HEK293T (cell line): ENCODE data around the gene MZT1.

Experiments used
- CTCF ChIA-PET: fragments of 350-600 bp; formaldehyde crosslinking; extraction: SDS; loops from one replicate; lab custom pipeline; 2021; ENCODE audit warnings: antibody characterized with exemption, inconsistent platforms; lab: Yijun Ruan, JAX
- POLR2A ChIA-PET: fragments of 350-600 bp; formaldehyde crosslinking; extraction: SDS; loops from one replicate; lab custom pipeline; 2020; ENCODE audit warnings: antibody characterized with exemption, inconsistent platforms; lab: Yijun Ruan, JAX
- DNase-seq: peaks from one replicate; pipeline ENCODE4 v3.0.0; 2012; ENCODE audit warnings: mixed read lengths; ENCODE audit errors: extremely low spot score
- ARNT ChIP-seq: fragments of 450-650 bp; IDR thresholded peaks from 2 replicates; pipeline ENCODE4 v1.6.1; 2017; ENCODE audit warnings: mild to moderate bottlenecking
- BHLHE40 ChIP-seq: fragments of 450-650 bp; IDR thresholded peaks from 2 replicates; pipeline ENCODE4 v1.6.1; 2016; ENCODE audit warnings: mild to moderate bottlenecking, moderate library complexity, borderline replicate concordance
- CTBP1 ChIP-seq: fragments of 450-650 bp; IDR thresholded peaks from 2 replicates; pipeline ENCODE4 v1.6.1; 2016; ENCODE audit warnings: borderline replicate concordance
- ELF4 ChIP-seq: fragments of 450-650 bp; IDR thresholded peaks from 2 replicates; pipeline ENCODE4 v1.6.1; 2017; ENCODE audit warnings: antibody characterized with exemption
- FOXA1 ChIP-seq: fragments of 450-650 bp; IDR thresholded peaks from 2 replicates; pipeline ENCODE4 v1.6.1; 2016; ENCODE audit warnings: mild to moderate bottlenecking
- FOXK2 ChIP-seq: fragments of 450-650 bp; IDR thresholded peaks from 2 replicates; pipeline ENCODE4 v1.6.1; 2016; ENCODE audit warnings: mild to moderate bottlenecking
- FOXM1 ChIP-seq: fragments of 450-650 bp; IDR thresholded peaks from 2 replicates; pipeline ENCODE4 v1.6.1; 2017; ENCODE audit warnings: mild to moderate bottlenecking, borderline replicate concordance
- HDGF ChIP-seq: fragments of 450-650 bp; IDR thresholded peaks from 2 replicates; pipeline ENCODE4 v1.6.1; 2017; ENCODE audit warnings: antibody characterized with exemption, borderline replicate concordance
- L3MBTL2 ChIP-seq: fragments of 450-650 bp; conservative IDR thresholded peaks from 2 replicates; pipeline ENCODE4 v1.6.1; 2016; ENCODE audit warnings: mild to moderate bottlenecking
- LEF1 ChIP-seq: fragments of 450-650 bp; IDR thresholded peaks from 2 replicates; pipeline ENCODE4 v1.6.1; 2017; ENCODE audit warnings: mild to moderate bottlenecking, borderline replicate concordance
- NFRKB ChIP-seq: fragments of 450-650 bp; IDR thresholded peaks from 2 replicates; pipeline ENCODE4 v1.6.1; 2016; ENCODE audit warnings: mild to moderate bottlenecking, moderate library complexity
- PKNOX1 ChIP-seq: fragments of 450-650 bp; IDR thresholded peaks from 2 replicates; pipeline ENCODE4 v1.6.1; 2016
- SP1 ChIP-seq: fragments of 450-650 bp; IDR thresholded peaks from 2 replicates; pipeline ENCODE4 v1.6.1; 2017
- SUZ12 ChIP-seq: fragments of 450-650 bp; IDR thresholded peaks from 2 replicates; pipeline ENCODE4 v1.6.1; 2016; ENCODE audit warnings: mild to moderate bottlenecking
- TARDBP ChIP-seq: fragments of 450-650 bp; IDR thresholded peaks from 2 replicates; pipeline ENCODE4 v1.6.1; 2016
- ZNF384 ChIP-seq: fragments of 450-650 bp; IDR thresholded peaks from 2 replicates; pipeline ENCODE4 v1.6.1; 2016

Gene MZT1

GRCh38 chr13:72692884-72693514 is 34.4 kb downstream of the MZT1 start:
- CTCF ChIA-PET = no interaction called here
- TF ChIP-seq SUZ12 = no peak
- TF ChIP-seq TARDBP = no peak
- no peak for TF ChIP-seq ARNT
- TF ChIP-seq HDGF = no peak
- no peak for TF ChIP-seq FOXM1
- TF ChIP-seq NFRKB = no peak
- TF ChIP-seq FOXA1 = no peak
- no peak for TF ChIP-seq LEF1
- TF ChIP-seq PKNOX1 = no peak
- no peak for TF ChIP-seq BHLHE40
- no peak for TF ChIP-seq CTBP1
- TF ChIP-seq ELF4 = no peak
- no peak for TF ChIP-seq L3MBTL2
- POLR2A ChIA-PET = no interaction called here
- DNase-seq = no peak

- DNase-seq = no peak
- ChIA-PET CTCF (interaction anchor here (0.5 kb wide), 1 partner anchor 46 kb away, joined by 9 read pairs; no protein-coding TSS in a partner anchor), POLR2A (no interaction called here)
- TF ChIP-seq PKNOX1 (no peak), FOXK2 (no peak), TARDBP (no peak), HDGF (no peak), ARNT (no peak), FOXM1 (no peak), NFRKB (no peak), LEF1 (no peak), SUZ12 (no peak), CTBP1 (no peak), ELF4 (no peak), SP1 (no peak), FOXA1 (no peak), L3MBTL2 (no peak), ZNF384 (no peak), BHLHE40 (no peak)
Observed at GRCh38 chr13:72689181-72689696, 38.2 kb downstream of the MZT1 start.

GRCh38 chr13:72686766-72687165 is 40.7 kb downstream of the MZT1 start:
- TF ChIP-seq ARNT = no peak
- no peak for TF ChIP-seq NFRKB
- TF ChIP-seq FOXA1 = no peak
- no peak for TF ChIP-seq SP1
- TF ChIP-seq ELF4 = no peak
- no peak for TF ChIP-seq PKNOX1
- no peak for TF ChIP-seq L3MBTL2
- TF ChIP-seq ZNF384 = no peak
- no peak for TF ChIP-seq FOXK2
- TF ChIP-seq HDGF = no peak
- TF ChIP-seq BHLHE40 = no peak
- no peak for TF ChIP-seq TARDBP
- TF ChIP-seq LEF1 = no peak
- TF ChIP-seq SUZ12 = no peak
- no peak for TF ChIP-seq FOXM1
- TF ChIP-seq CTBP1 = no peak
- ChIA-PET POLR2A (no interaction called here), CTCF (no interaction called here)
- no peak for DNase-seq

- no peak for TF ChIP-seq FOXM1
- no peak for TF ChIP-seq PKNOX1
- no peak for TF ChIP-seq SUZ12
- TF ChIP-seq SP1 = no peak
- no peak for TF ChIP-seq HDGF
- TF ChIP-seq NFRKB = no peak
- TF ChIP-seq BHLHE40 = no peak
- TF ChIP-seq ELF4 = no peak
- TF ChIP-seq FOXA1 = no peak
- no peak for TF ChIP-seq ZNF384
- no peak for TF ChIP-seq CTBP1
- no peak for TF ChIP-seq ARNT
- no peak for TF ChIP-seq TARDBP
- no peak for TF ChIP-seq L3MBTL2
- no peak for TF ChIP-seq LEF1
- TF ChIP-seq FOXK2 = no peak
- ChIA-PET CTCF (interaction anchor here (0.6 kb wide), 1 partner anchor 566 kb away, joined by 3 read pairs; no protein-coding TSS in a partner anchor), POLR2A (no interaction called here)
- DNase-seq = no peak
Observed at GRCh38 chr13:72680353-72680752, 47.1 kb downstream of the MZT1 start.

- CTCF ChIA-PET = no interaction called here
- POLR2A ChIA-PET = no interaction called here
- TF ChIP-seq SP1 = no peak
- TF ChIP-seq ELF4 = no peak
- TF ChIP-seq FOXK2 = no peak
- no peak for TF ChIP-seq NFRKB
- no peak for TF ChIP-seq ARNT
Observed at GRCh38 chr13:72678312-72678711, 49.1 kb downstream of the MZT1 start.

GRCh38 chr13:72677431-72677830 is 50.0 kb downstream of the MZT1 start:
- no peak for DNase-seq
- CTCF ChIA-PET = interaction anchor here (0.6 kb wide), 1 partner anchor 14 kb away, joined by 3 read pairs; no protein-coding TSS in a partner anchor
- peak; percentile 4; the same call in 1 of the 2 replicates for TF ChIP-seq CTBP1
- TF ChIP-seq NFRKB = no peak
- POLR2A ChIA-PET = no interaction called here

More at GRCh38 chr13:72678312-72678711, 49.1 kb downstream of the MZT1 start:
- no peak for DNase-seq
